Thymus (tissue), 11 donors: Measurements from ENCODE around the gene MAP1LC3B. TPM values are rescaled to one million over a fixed set of nuclear protein-coding genes. Genes with fewer than 3 reads are reported as not detected.

Experiments used
- DNase-seq, 9 donors: peaks; one replicate each; pipeline ENCODE4 v3.0.0-alpha.2; 2013; ENCODE audit warnings: low spot score in 9 of 9, low read depth in 6 of 9, missing footprints in 1 of 9
- H3K27ac ChIP-seq, 2 donors: one replicate each; pipeline ENCODE4 v1.5.1; 2013; ENCODE audit warnings: control low read depth in 1 of 2, low read depth in 1 of 2, low read length in 1 of 2, mild to moderate bottlenecking in 1 of 2, moderate library complexity in 1 of 2
- H3K27me3 ChIP-seq, 2 donors: one replicate each; pipeline ENCODE4 v1.5.1; 2013; ENCODE audit warnings: low read length in 1 of 2; ENCODE audit not compliant: control insufficient read depth in 2 of 2, insufficient read depth in 1 of 2
- H3K36me3 ChIP-seq, 2 donors: one replicate each; pipeline ENCODE4 v1.5.1; 2013; ENCODE audit warnings: low read length in 1 of 2, mild to moderate bottlenecking in 1 of 2, moderate library complexity in 1 of 2; ENCODE audit not compliant: control insufficient read depth in 2 of 2, insufficient read depth in 2 of 2
- H3K4me1 ChIP-seq, 2 donors: one replicate each; pipeline ENCODE4 v1.5.1; 2013; ENCODE audit warnings: low read length in 2 of 2; ENCODE audit not compliant: control insufficient read depth in 2 of 2, insufficient read depth in 2 of 2
- H3K4me3 ChIP-seq, 2 donors: one replicate each; pipeline ENCODE4 v1.5.1; 2013; ENCODE audit warnings: low read length in 2 of 2, control low read depth in 1 of 2, mild to moderate bottlenecking in 1 of 2
- H3K9me3 ChIP-seq, 2 donors: one replicate each; pipeline ENCODE4 v1.5.1; 2013; ENCODE audit warnings: low read length in 1 of 2, mild to moderate bottlenecking in 1 of 2; ENCODE audit not compliant: control insufficient read depth in 2 of 2, insufficient read depth in 1 of 2
- WGBS: extraction: QIAGEN DNeasy Blood & Tissue Kit; methylation state at CpG from one replicate; pipeline ENCODE4 v1.1.7; 2013; 5-methylcytosine and 5-hydroxymethylcytosine counted together
- polyA plus RNA-seq: library from polyadenylated mRNA; stranded (reverse); fragments of 200-250 nt; gene quantifications from one replicate; pipeline ENCODE4 v1.2.3, GENCODE V29; 2013
- total RNA-seq: library from RNA; stranded (reverse); fragments of 120-200 nt; gene quantifications from one replicate; pipeline ENCODE4 v1.2.4, GENCODE V29; 2013
- donor health status: healthy.

Gene MAP1LC3B
- total and polyA plus RNA-seq, 2 donors: 21.7 to 102 TPM

DNA sequence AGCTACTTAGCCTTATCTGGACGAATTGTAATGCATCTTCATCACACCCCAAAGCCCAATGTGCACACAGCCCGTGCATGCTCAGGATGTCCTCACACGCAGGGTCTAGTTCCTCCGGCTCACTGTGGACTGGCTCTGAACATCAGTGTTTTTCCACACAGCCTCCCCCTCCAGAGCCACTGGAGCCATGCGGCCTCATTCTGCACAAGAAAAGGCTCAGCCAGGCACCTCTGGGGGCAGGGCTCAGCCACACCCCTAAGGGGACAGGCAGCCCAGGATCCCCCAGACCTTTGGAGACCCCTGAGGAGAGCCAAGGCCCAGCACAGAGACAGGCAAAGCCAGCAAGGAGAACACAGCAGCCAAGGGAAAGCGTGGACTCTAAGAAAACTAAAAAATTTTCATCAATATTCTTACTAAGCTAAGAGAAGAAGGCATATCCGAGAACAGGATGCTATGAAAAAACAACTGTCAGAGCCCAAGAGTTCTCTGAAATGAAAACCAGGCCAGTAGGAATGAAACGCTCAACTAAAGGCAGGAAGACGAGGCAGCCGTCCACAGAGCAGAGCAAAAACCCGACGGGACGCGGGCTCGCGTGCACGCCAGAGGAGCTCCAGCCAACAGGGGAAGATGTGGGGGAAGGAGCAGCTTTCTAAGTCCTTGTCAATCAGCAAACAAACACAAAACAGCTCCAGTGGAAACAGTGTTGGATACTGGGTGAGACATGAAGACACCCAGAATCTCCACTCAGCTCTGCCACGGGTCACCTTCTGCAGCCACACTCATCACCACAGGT, 34.5 kb downstream of the MAP1LC3B start:
- H3K9me3 ChIP-seq: no peaks in the 10 kb centered on the region
- H3K27me3 ChIP-seq: no peaks in the 10 kb centered on the region
- no peak for DNase-seq
- H3K27ac ChIP-seq: no peak overlapping the region
- 96% methylated on average over 18 of the region's 18 CpGs for WGBS
- peaks cover 2 to 3% of the 10 kb centered on the region in 2 donors for H3K36me3 ChIP-seq
- H3K4me3 ChIP-seq: no peak overlapping the region
- H3K4me1 ChIP-seq: no peaks in the 10 kb centered on the region

DNA sequence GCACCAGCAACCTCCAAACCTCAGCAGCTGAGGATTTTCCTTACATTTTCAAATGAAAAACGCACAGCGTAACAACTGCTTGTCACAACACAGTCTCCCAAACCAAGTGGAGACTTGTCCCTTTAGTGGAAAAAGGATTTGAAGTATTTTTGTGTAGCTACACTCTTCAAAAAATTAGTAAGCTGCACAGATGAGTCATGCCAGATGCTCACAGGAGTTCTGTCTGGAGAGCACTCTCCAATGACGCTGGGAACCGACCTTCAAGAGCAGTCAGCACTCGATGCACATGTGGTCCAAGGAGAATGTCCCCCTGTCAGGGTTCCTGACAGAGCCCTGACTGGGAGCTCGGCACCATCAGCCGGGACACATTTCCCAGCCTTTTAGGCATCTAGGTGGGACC, 39.8 kb downstream of the MAP1LC3B start:
- WGBS: 94% methylated on average over 7 of the region's 7 CpGs
- Histone ChIP-seq H3K4me3 (no peak overlapping the region), H3K4me1 (peaks cover 4 to 18% of the 10 kb centered on the region in 2 donors), H3K36me3 (no peaks in the 10 kb centered on the region), H3K9me3 (no peaks in the 10 kb centered on the region), H3K27me3 (peaks cover 3 to 11% of the 10 kb centered on the region in 2 donors), H3K27ac (no peak overlapping the region)
- DNase-seq: peak in 1 of 9 donors; percentile 9

DNA sequence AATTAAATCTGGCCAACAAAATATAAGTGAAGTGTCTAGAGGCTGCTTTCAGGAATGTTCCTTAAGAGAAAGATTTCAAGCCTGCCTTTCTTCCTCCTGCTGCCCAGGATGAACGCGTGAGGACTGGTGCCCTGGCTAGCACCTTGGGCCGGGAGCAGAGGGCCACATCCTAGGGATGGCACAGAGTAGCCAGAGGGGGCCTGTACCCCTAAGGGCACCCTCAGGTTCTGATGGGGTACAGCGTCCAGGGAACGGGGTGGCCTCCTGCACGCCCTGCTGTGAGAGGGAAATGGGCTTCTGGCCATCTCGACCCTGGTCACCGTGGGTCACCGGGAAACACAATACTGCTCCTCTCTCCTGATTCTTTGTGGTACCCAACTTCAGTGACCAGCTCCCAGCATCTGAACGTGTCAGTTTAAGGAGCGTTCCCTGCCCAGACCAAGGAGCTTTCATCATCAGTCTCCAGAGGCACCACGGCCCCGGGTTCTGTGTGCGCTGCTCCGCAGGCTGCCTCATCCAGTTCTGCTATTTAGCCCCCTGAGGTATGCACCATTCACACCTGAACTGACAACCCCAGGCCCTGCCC, 40.3 kb downstream of the MAP1LC3B start:
- no peak overlapping the region for H3K27ac ChIP-seq
- H3K4me1 ChIP-seq: peaks cover 4 to 19% of the 10 kb centered on the region in 2 donors
- no peaks in the 10 kb centered on the region for H3K36me3 ChIP-seq
- DNase-seq: no peak
- WGBS: 98% methylated on average over 15 of the region's 15 CpGs
- no peak overlapping the region for H3K4me3 ChIP-seq
- H3K27me3 ChIP-seq: peaks cover 3 to 13% of the 10 kb centered on the region in 2 donors
- H3K9me3 ChIP-seq: no peaks in the 10 kb centered on the region

DNA sequence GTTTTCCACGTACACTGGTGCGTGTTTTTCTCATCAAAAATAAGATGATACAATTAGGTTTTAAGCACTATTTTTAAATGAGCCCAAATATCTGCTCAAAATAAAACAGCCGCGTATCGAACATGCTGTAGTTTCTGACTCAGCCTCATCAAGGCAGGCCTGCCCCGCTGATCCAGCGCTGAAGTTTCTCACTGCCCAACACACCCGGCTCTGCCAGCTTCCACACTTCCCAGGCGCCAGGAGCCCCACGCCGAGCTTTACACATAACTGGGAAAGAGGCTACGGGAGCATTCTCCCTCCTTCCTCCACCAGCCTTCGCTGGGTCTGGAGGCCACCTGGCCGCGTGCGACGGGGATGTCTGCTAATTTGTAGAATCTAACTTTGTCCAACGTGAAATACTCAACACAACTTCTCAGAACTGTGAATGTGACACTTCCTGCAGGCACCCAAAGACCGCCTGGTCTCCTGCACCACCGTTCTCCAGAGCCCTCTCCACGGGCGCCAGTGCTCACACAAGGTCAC, 42.1 kb downstream of the MAP1LC3B start:
- Histone ChIP-seq H3K4me3 (no peak overlapping the region), H3K4me1 (peaks cover 4 to 19% of the 10 kb centered on the region in 2 donors), H3K9me3 (no peaks in the 10 kb centered on the region), H3K27me3 (peaks cover 3 to 13% of the 10 kb centered on the region in 2 donors), H3K36me3 (no peaks in the 10 kb centered on the region), H3K27ac (no peak overlapping the region)
- WGBS: 97% methylated on average over 22 of the region's 22 CpGs
- DNase-seq: no peak

DNA sequence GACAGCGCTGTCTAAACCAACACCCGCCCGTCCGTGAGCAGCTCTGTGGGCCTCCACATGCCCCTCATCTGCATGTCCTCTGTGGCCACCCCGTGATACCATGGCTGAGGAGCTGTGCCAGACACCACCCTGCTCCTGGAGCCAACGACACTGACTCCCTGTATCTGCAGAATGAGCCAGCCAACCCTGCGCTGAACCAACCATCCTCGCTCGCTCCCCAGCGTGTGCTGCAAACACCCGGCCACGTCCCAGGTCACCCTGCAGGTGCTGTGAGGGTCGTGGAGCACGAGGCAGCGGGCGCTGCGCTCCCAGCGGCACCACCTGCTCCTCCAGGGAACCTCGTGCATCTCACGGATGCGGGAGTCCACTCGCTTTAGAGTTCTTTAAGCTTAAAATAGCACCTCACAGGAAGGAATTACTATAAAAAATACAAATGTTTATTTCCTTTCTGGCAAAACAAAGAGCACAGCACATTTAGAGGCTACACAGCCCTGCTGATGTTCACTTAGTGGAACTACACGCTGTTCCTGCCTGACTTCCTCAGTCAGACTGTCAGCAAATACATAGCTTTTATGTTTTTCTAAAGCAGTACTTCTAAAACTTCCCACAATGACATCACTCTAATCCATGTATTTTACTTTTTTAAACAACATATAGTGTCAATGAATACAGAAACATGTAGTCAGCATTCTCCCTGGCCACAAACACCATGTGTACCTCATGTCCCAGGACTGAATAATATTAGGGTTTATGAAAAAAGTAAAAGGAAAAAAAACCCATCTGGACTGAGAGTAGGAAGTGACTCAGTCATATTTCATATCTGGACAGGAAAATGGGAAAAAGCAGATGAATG, 43.5 kb downstream of the MAP1LC3B start:
- peak in 1 of 9 donors; percentile 19 for DNase-seq
- H3K27ac ChIP-seq: no peak overlapping the region
- no peak overlapping the region for H3K4me3 ChIP-seq
- no peaks in the 10 kb centered on the region for H3K36me3 ChIP-seq
- H3K9me3 ChIP-seq: no peaks in the 10 kb centered on the region
- peaks cover 4 to 19% of the 10 kb centered on the region in 2 donors for H3K4me1 ChIP-seq
- peaks cover 3 to 13% of the 10 kb centered on the region in 2 donors for H3K27me3 ChIP-seq
- WGBS: 22% methylated on average over 23 of the region's 23 CpGs

DNA sequence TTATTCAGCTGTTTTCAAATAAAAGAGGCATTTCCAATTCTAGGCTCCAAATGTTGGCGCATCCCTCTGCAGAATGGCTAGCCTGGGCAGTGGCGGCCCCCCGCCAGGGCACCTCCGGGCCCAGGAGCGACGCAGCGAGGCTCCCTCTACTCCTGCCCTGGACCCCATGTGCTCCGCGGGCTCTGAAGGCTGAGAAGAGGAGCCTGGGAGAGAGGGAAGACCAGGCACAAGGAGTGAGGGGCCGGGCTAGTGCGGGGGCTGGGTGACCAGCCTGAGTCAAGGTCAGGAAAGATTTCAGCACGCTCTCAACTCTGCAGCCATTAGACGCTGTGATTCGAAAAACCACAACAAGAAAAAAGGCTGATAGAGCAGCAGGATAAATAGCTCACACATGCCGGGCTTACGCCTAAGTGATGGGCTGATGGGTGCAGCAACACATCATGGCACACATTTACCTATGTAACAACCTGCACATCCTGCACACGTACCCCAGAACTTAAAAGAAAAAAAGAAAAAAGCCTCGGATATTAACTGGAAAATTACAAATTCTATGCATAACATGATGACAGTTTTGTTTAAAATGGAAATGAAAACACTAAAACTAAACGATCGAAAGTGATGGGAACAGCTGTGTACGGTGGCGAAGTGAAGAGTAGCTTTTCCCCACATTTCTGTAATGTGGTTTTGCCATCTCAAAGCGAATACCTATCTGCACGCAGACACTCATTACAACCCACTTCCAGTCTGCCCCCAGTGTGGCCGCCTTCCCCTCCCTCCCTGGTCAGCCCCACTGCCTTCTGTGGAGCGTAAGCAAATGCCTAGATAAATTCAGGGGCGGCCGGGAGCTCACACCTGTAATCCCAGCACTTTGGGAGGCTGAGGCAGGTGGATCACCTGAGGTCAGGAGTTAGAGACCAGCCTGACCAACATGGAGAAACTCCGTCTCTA, 44.4 kb downstream of the MAP1LC3B start:
- Histone ChIP-seq H3K27me3 (peaks cover 3 to 13% of the 10 kb centered on the region in 2 donors), H3K9me3 (no peaks in the 10 kb centered on the region), H3K4me1 (peaks cover 4 to 19% of the 10 kb centered on the region in 2 donors), H3K27ac (peak overlapping the region in 1 of 2 donors; percentile 32), H3K36me3 (no peaks in the 10 kb centered on the region), H3K4me3 (no peak overlapping the region)
- peak in 1 of 9 donors; percentile 29 for DNase-seq
- WGBS: 38% methylated on average over 29 of the region's 29 CpGs

DNA sequence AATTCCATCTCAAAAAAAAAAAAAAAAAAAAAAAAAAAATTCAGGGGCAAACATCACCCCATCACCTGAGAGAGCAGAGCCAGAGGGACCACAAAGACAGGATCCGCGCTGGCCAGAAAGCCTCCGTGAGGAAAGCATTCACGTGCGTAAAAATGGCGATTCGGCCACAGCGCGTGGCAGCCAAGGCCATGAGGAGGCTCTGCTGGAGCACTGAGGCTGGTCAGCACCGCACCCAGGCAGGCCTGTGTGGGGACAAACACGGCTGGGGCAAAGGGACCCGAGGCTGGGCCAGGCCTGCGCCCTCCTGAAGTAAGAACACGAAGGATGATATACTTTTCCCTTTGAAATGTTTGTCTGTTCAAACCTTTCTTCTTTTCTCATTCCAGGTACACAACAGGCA, 45.2 kb downstream of the MAP1LC3B start:
- Histone ChIP-seq H3K4me3 (no peak overlapping the region), H3K27me3 (peaks cover 3 to 13% of the 10 kb centered on the region in 2 donors), H3K27ac (no peak overlapping the region), H3K9me3 (no peaks in the 10 kb centered on the region), H3K4me1 (peaks cover 4 to 19% of the 10 kb centered on the region in 2 donors), H3K36me3 (no peaks in the 10 kb centered on the region)
- no peak for DNase-seq
- 99% methylated on average over 14 of the region's 14 CpGs for WGBS

DNA sequence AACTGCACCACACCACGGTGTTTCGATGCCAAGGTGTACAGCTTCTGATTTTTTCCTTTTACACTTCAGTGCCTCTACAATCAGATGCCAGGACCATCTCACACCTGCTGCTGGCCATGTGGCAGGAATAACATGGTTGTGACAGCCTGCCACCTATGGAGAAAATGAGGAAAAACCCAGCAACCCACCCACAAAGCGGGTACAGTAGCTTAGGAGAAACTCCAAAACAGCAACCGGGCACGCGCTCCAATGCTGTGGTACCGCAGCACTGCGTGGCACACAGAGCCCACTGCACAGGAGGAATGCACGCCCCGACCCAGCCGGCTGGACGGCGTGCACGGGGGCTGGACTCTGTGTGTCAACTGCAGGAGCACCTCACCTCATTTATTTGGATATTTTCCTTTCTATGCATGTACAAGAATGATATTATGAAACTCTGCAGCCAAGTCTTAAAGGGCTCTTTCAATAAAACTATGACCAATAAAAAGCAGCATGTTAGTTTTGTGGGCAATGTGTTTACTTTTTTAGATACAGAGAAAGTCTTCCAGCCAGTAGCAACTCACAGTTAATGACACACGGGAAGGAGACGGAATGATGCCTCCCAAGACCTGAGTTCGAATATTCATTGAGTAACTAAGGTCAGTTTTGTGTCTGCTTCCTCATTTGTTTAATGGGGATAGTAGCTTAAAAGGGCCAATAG, 45.9 kb downstream of the MAP1LC3B start:
- no peaks in the 10 kb centered on the region for H3K9me3 ChIP-seq
- H3K4me1 ChIP-seq: peaks cover 4 to 19% of the 10 kb centered on the region in 2 donors
- H3K27me3 ChIP-seq: peaks cover 3 to 13% of the 10 kb centered on the region in 2 donors
- 97% methylated on average over 17 of the region's 17 CpGs for WGBS
- H3K4me3 ChIP-seq: no peak overlapping the region
- DNase-seq: no peak
- no peaks in the 10 kb centered on the region for H3K36me3 ChIP-seq
- no peak overlapping the region for H3K27ac ChIP-seq
